ENCODE measurements around the gene EXOSC6. TPM values are rescaled to one million over a fixed set of nuclear protein-coding genes. Genes with fewer than 3 reads are reported as not detected.
A peak's percentile ranks its signal among the peaks of the same experiment; 100 is the strongest.

The EXOSC6 gene
- total and polyA plus RNA-seq, 2 of the 4 experiments (the other 2 are of a cell fraction) = 5.8 to 7.0 TPM

- H3K9me1 ChIP-seq (ENCODE audit: insufficient read depth, low read length) = peaks cover 10% of the 10 kb centered on the region; the same call in 1 of the 2 replicates
- dilution Hi-C loops (cut with HindIII; ENCODE audit: low sequenced_read_pairs, unreplicated experiment) = no loop called here
- intact Hi-C loops (cut with micrococcal nuclease) = no loop called here
- TF ChIP-seq MAZ (IDR thresholded peaks at IDR 0.05; ENCODE audit: borderline replicate concordance, low read depth, low read length) = no peak; the same call in 1 of the 2 replicates
- peak; percentile 82 for TF ChIP-seq USF2 (IDR thresholded peaks at IDR 0.05; ENCODE audit: low read depth, low read length)
- TF ChIP-seq FOS (IDR thresholded peaks at IDR 0.05; ENCODE audit: low read depth, low read length) = peak; percentile 56; the same call in 1 of the 2 replicates
- no peak for TF ChIP-seq ELK1 (IDR thresholded peaks at IDR 0.05; ENCODE audit: borderline replicate concordance, low read depth, low read length)
- TF ChIP-seq CHD1 (IDR thresholded peaks at IDR 0.05; ENCODE audit: low read depth, low read length) = no peak
- peak; percentile 96 for TF ChIP-seq CEBPB (IDR thresholded peaks at IDR 0.05; ENCODE audit: low read depth, low read length)
- TF ChIP-seq MXI1 (IDR thresholded peaks at IDR 0.05; ENCODE audit: borderline replicate concordance, low read depth, low read length) = peak; percentile 59; the same call in 1 of the 2 replicates
- no peak for TF ChIP-seq SMC3 (IDR thresholded peaks at IDR 0.05; ENCODE audit: low read depth, low read length)
- no peak for TF ChIP-seq NFE2L2 (IDR thresholded peaks at IDR 0.05; ENCODE audit: low read depth, low read length)
- no peak for TF ChIP-seq MAFK (IDR thresholded peaks at IDR 0.05; ENCODE audit: low read depth, low read length)
- TF ChIP-seq RAD21 (IDR thresholded peaks at IDR 0.05; ENCODE audit: low read length) = no peak
- no peak for TF ChIP-seq CTCF (conservative IDR thresholded peaks at IDR 0.05; ENCODE audit: low read depth, low read length)
- TF ChIP-seq POLR2A (IDR thresholded peaks at IDR 0.05; ENCODE audit: low read depth, low read length) = peak; percentile 97
Observed at GRCh38 chr16:70289229-70290094, 37.7 kb upstream of the EXOSC6 start, which contains the start of gene AARS1. AARS1 (minus strand) TSS chr16:70289506; CDS start chr16:70282763, 6,743 bp downstream.

More at GRCh38 chr16:70289229-70290094, 37.7 kb upstream of the EXOSC6 start, which contains the start of gene AARS1:
- Histone ChIP-seq H3K27ac (ENCODE audit: insufficient read depth, low read length) (peak within 1 kb of the TSS; percentile 93), H3K36me3 (ENCODE audit: control insufficient read depth, insufficient read depth, low read length) (peaks cover 7% of the 10 kb centered on the region; the same call in 1 of the 2 replicates), H3K4ac (ENCODE audit: low read depth, low read length) (peak within 1 kb of the TSS; percentile 85), H3K4me1 (ENCODE audit: control insufficient read depth, insufficient read depth, low read length) (no peaks in the 10 kb centered on the region; the same call in 1 of the 2 replicates), H3K14ac (replicated peaks; ENCODE audit: low read depth, low read length) (peak within 1 kb of the TSS; percentile 92), H2AFZ (replicated peaks; ENCODE audit: low read length, poor library complexity) (peak within 1 kb of the TSS; percentile 91), H2BK120ac (ENCODE audit: low read depth, low read length) (peak within 1 kb of the TSS; percentile 78), H3K4me2 (ENCODE audit: low read depth, low read length) (peak within 1 kb of the TSS; percentile 96), H2AK9ac (replicated peaks; ENCODE audit: low read depth, low read length, poor library complexity) (peak within 1 kb of the TSS; percentile 90), H2BK15ac (ENCODE audit: low read depth, low read length) (peak within 1 kb of the TSS; percentile 83; the same call in 2 of the 3 replicates), H3K56ac (ENCODE audit: extremely low read depth, insufficient read depth, low read length) (peak within 1 kb of the TSS; percentile 98), H3K23ac (ENCODE audit: low read depth, low read length) (peak within 1 kb of the TSS; percentile 95), H3K9me3 (ENCODE audit: control insufficient read depth, insufficient read depth, low read length) (no peaks in the 10 kb centered on the region), H4K8ac (ENCODE audit: low read depth in 2 of 2, low read length in 2 of 2) (peak within 1 kb of the TSS; percentile 88 to 97), H4K5ac (ENCODE audit: low read depth, low read length) (peak within 1 kb of the TSS; percentile 93), H3K79me1 (ENCODE audit: low read depth in 1 of 2, low read length in 2 of 2) (peaks cover 4 to 37% of the 10 kb centered on the region in 2 experiments; a peak in 3 of 4 replicates), H2AK5ac (ENCODE audit: low read depth, low read length) (peak within 1 kb of the TSS; percentile 85), H3K4me3 (ENCODE audit: insufficient read depth, low read depth, low read length) (peak within 1 kb of the TSS; percentile 78), H2BK20ac (ENCODE audit: low read depth, low read length) (peak within 1 kb of the TSS; percentile 89), H4K20me1 (ENCODE audit: insufficient read depth, low read length) (peaks cover 25% of the 10 kb centered on the region), H2BK5ac (ENCODE audit: low read depth, low read length, poor library complexity, severe bottlenecking) (peak within 1 kb of the TSS; percentile 81), H3K9ac (ENCODE audit: low read depth, low read length) (peak within 1 kb of the TSS; percentile 100), H3K27me3 (ENCODE audit: control insufficient read depth, insufficient read depth, low read length) (no peaks in the 10 kb centered on the region), H4K91ac (ENCODE audit: insufficient read depth, low read depth, low read length) (peak within 1 kb of the TSS; percentile 88), H3K18ac (ENCODE audit: low read depth, low read length) (peak within 1 kb of the TSS; percentile 77)
- BruUV-seq (replicated peaks) = no TSS peak
- in situ Hi-C loops (cut with MboI; ENCODE audit: low sequenced_read_pairs) = no loop called here
- peak; percentile 98 for ATAC-seq (ENCODE audit: low read depth)
- ChIA-PET POLR2A (ENCODE audit: unreplicated experiment) (no interaction called here), CTCF (interaction anchor here (1.0 kb wide), 1 partner anchor 35 kb away, joined by 3 read pairs; no protein-coding TSS in a partner anchor)
- DNase-seq = peak; percentile 100
- WGBS, 2 experiments (ENCODE audit: extremely low coverage in 2 of 2, insufficient read length in 1 of 2) = 0% methylated on average over 9 of the region's 53 CpGs; no CpG with 5 or more reads in 1 of the 2 experiments

Measured in IMR-90 (cell line).